ENCODE results near the gene DYRK4.

DNA sequence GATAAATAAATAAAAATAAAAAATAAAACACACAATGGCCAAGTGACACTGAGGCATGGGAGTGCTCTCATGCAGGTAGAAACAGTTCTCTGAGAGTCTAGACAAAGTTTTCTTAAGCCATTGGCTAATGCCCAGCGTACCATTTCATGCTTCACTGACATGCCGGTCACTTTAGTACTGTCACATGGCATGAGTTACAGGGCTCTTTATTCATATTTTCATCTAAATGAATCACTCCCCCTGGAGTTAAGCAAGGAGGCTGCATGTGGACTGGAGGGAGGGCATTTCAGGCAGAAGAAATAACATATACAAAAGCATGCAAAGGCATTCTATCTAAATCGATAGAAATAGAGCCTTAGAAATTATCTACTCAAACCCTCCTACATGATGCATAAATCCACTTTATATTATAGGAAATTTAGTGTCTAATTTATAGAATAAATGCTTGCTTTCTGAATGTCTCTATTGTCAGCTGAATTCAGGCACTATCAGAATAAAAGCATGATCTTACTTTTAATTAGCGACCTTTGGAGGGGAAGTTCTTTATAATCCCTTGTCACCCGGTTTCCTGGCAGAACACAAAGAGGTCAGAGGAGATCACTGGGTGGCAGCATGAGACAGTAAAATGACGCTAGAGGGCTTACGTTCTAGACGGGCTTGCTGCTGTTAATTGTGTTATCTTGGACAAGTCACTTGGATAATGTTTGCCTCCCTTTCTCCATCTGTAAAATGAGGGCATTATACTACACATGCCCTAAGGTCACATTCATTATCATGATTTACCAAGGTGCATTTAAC is 17.5 kb downstream of the DYRK4 start:
- TF ChIP-seq, protein P1, sequence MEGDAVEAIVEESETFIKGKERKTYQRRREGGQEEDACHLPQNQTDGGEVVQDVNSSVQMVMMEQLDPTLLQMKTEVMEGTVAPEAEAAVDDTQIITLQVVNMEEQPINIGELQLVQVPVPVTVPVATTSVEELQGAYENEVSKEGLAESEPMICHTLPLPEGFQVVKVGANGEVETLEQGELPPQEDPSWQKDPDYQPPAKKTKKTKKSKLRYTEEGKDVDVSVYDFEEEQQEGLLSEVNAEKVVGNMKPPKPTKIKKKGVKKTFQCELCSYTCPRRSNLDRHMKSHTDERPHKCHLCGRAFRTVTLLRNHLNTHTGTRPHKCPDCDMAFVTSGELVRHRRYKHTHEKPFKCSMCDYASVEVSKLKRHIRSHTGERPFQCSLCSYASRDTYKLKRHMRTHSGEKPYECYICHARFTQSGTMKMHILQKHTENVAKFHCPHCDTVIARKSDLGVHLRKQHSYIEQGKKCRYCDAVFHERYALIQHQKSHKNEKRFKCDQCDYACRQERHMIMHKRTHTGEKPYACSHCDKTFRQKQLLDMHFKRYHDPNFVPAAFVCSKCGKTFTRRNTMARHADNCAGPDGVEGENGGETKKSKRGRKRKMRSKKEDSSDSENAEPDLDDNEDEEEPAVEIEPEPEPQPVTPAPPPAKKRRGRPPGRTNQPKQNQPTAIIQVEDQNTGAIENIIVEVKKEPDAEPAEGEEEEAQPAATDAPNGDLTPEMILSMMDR (IDR thresholded peaks at IDR 0.05; ENCODE audit: insufficient read depth, low read length, poor library complexity, severe bottlenecking), result peak; percentile 12
- TF ChIP-seq EZH2phosphoT487 (conservative IDR thresholded peaks at IDR 0.05; ENCODE audit: low read length), result no peak
